ENCODE data around the gene ARMH3.
"Not testable (repeated sequence)": the region's sequence is repeated elsewhere in the genome, so short reads cannot be mapped to it uniquely, and the experiment has no call there.

The ARMH3 gene

GRCh38 chr10:102045292-102045691, 10.7 kb downstream of the ARMH3 start:
- no peak for DNase-seq

GRCh38 chr10:102040305-102041050, 15.5 kb downstream of the ARMH3 start:
- no peak for DNase-seq

- DNase-seq = no peak
Observed at GRCh38 chr10:102038410-102038809, 17.6 kb downstream of the ARMH3 start.

- DNase-seq = not testable (repeated sequence)
Observed at GRCh38 chr10:102035807-102036206, 20.2 kb downstream of the ARMH3 start.

GRCh38 chr10:102033787-102034186, 22.2 kb downstream of the ARMH3 start:
- no peak for DNase-seq

- DNase-seq = no peak
Observed at GRCh38 chr10:102027261-102027660, 28.7 kb downstream of the ARMH3 start.

- peak; percentile 90 for DNase-seq
Observed at GRCh38 chr10:102024799-102025198, 31.2 kb downstream of the ARMH3 start.

GRCh38 chr10:102020938-102021337, 35.0 kb downstream of the ARMH3 start:
- DNase-seq = no peak

GRCh38 chr10:102017295-102017694, 38.7 kb downstream of the ARMH3 start:
- DNase-seq = no peak

GRCh38 chr10:102016416-102016815, 39.6 kb downstream of the ARMH3 start:
- DNase-seq = no peak

GRCh38 chr10:102010961-102011360, 45.0 kb downstream of the ARMH3 start:
- DNase-seq = peak; percentile 7

GRCh38 chr10:102009801-102010425, 46.1 kb downstream of the ARMH3 start:
- DNase-seq = peak; percentile 80

GRCh38 chr10:102007796-102008195, 48.2 kb downstream of the ARMH3 start:
- peak; percentile 68 for DNase-seq

GRCh38 chr10:102007031-102007430, 48.9 kb downstream of the ARMH3 start:
- peak; percentile 88 for DNase-seq

GRCh38 chr10:102004376-102004775, 51.6 kb downstream of the ARMH3 start:
- DNase-seq = peak; percentile 80

- DNase-seq = peak; percentile 75
Observed at GRCh38 chr10:102003541-102003940, 52.4 kb downstream of the ARMH3 start.

- DNase-seq = peak; percentile 92
Observed at GRCh38 chr10:102001435-102002068, 54.4 kb downstream of the ARMH3 start.

GRCh38 chr10:101997803-101998202, 58.2 kb downstream of the ARMH3 start:
- no peak for DNase-seq

- DNase-seq = no peak
Observed at GRCh38 chr10:101995451-101996063, 60.4 kb downstream of the ARMH3 start.

GRCh38 chr10:101993651-101994200, 62.2 kb downstream of the ARMH3 start:
- no peak for DNase-seq

- DNase-seq = no peak
Observed at GRCh38 chr10:101993221-101993620, 62.8 kb downstream of the ARMH3 start.

GRCh38 chr10:101987136-101987535, 68.8 kb downstream of the ARMH3 start:
- DNase-seq = no peak

- DNase-seq = peak; percentile 88
Observed at GRCh38 chr10:101986624-101986971, 69.4 kb downstream of the ARMH3 start.
